ENCODE results near the gene RAPH1.

RAPH1 gene

DNA sequence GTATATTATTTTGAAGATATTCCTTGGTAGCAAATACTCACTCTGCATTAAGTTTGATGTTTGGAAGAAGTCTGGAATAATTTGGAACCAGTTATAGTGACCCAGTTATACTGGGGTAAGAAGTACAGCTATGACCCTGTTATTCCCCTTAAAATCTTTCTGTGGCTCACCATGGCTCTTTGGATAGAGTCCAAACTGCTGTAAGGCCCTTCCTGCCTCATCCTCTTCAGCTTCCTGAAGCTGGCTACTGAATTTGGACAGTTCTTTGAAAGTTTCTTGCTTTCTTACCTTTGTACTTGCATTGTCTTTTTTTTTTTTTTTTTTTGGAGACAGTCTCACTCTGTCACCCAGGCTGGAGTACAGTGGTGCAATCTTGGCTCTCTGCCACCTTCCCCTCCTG lies 121.3 kb downstream of the RAPH1 start:
- H3K36me3 ChIP-seq (ENCODE audit: control insufficient read depth, insufficient read depth, low read length), result no peaks in the 10 kb centered on the region
- no peak overlapping the region for H2AFZ ChIP-seq
- peaks cover 6% of the 10 kb centered on the region for H3K79me2 ChIP-seq
- no peaks in the 10 kb centered on the region for H3K9me3 ChIP-seq (ENCODE audit: control insufficient read depth, low read length)
- H3K4me1 ChIP-seq, result no peaks in the 10 kb centered on the region
- no peak overlapping the region for H3K4me2 ChIP-seq (ENCODE audit: low read length)
- H3K27ac ChIP-seq, result no peak overlapping the region
- no peaks in the 10 kb centered on the region for H3K27me3 ChIP-seq (ENCODE audit: control insufficient read depth, insufficient read depth, low read length)
- TF ChIP-seq, protein P1, sequence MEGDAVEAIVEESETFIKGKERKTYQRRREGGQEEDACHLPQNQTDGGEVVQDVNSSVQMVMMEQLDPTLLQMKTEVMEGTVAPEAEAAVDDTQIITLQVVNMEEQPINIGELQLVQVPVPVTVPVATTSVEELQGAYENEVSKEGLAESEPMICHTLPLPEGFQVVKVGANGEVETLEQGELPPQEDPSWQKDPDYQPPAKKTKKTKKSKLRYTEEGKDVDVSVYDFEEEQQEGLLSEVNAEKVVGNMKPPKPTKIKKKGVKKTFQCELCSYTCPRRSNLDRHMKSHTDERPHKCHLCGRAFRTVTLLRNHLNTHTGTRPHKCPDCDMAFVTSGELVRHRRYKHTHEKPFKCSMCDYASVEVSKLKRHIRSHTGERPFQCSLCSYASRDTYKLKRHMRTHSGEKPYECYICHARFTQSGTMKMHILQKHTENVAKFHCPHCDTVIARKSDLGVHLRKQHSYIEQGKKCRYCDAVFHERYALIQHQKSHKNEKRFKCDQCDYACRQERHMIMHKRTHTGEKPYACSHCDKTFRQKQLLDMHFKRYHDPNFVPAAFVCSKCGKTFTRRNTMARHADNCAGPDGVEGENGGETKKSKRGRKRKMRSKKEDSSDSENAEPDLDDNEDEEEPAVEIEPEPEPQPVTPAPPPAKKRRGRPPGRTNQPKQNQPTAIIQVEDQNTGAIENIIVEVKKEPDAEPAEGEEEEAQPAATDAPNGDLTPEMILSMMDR (IDR thresholded peaks at IDR 0.05), result no peak
- H3K9ac ChIP-seq, result no peak overlapping the region
- no peak overlapping the region for H3K4me3 ChIP-seq (ENCODE audit: low read depth, low read length)

DNA sequence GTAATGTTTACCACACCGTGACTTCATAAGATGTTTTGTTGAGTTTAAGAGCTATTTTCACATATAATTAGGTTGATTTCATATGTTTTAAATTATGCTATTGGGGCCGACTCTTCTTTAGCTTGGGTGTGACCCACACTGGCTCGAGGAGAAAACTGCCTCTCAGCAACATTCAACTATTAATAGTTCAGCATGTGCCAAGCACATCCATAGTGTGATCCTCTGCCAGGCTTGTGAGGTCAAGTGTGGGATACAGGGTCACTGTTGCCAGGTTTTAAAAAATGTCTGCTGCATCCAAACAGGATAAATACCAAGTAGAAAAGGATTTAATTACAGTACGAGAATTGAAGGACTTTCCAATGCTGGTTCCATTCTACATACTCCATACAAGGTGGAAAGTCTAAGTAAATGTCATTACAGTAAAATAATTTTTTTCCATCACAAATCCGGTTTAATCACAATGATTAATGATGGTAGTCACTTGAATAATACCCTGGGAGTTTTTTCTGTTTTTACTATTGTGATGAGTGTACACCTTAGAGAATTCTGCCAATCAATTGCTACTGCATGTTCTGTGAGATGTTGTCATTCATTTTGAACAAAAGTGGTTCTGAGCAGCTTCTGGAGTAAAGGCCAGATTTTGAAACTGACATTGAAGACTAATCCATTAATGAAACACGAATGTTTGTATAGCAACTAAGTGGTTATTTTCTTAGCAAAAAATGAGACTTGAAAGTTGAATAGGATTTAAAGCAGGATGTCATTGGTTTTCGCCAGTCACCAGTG lies 122.4 kb downstream of the RAPH1 start:
- Histone ChIP-seq H2AFZ (no peak overlapping the region), H3K27ac (no peak overlapping the region), H3K4me2 (ENCODE audit: low read length) (no peak overlapping the region), H3K27me3 (ENCODE audit: control insufficient read depth, insufficient read depth, low read length) (no peaks in the 10 kb centered on the region), H3K36me3 (ENCODE audit: control insufficient read depth, insufficient read depth, low read length) (no peaks in the 10 kb centered on the region), H3K79me2 (peaks cover 6% of the 10 kb centered on the region), H3K4me1 (no peaks in the 10 kb centered on the region), H3K9ac (no peak overlapping the region), H3K9me3 (ENCODE audit: control insufficient read depth, low read length) (no peaks in the 10 kb centered on the region), H3K4me3 (ENCODE audit: low read depth, low read length) (no peak overlapping the region)
- TF ChIP-seq, protein P1 (IDR thresholded peaks at IDR 0.05), result no peak

DNA sequence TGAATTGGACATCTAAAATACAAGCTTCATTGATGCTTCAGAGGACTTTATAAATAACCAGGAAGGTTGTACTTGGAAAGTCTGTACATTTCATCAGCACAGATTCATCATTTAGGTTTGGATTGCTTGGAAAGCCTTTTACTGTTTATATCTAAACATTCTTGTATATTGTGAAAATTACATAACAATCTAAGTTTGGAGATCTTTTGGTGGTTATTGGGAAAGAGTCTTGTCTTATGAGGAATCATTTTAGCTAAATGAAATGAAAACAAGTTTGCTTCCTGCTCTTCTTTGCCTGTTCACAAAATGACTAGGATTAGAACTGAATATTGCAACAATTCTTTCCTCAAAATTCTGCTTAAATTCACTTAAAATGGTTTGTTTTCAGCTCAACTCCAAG lies 127.6 kb downstream of the RAPH1 start:
- no peaks in the 10 kb centered on the region for H3K36me3 ChIP-seq (ENCODE audit: control insufficient read depth, insufficient read depth, low read length)

DNA sequence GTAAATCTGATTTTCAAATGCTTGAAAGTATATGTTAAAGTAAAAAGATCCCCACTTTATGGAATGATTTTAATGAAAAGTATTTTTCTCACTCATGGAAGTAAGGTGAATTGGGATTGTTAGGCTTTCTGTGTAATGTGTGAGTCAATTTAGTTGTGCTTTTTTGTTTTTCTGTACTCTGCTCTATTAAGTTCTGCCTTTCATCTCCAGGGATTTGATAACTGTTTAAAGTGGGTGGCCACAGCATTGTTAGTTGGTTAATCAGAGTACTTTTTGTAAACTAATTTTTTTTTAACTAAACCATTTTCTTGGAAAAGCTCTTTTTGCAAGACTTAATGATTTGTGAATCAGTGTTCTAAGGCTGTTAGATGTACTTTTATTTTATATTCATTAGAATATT lies 130.1 kb downstream of the RAPH1 start:
- H3K79me2 ChIP-seq, result peaks cover 4% of the 10 kb centered on the region
- no peaks in the 10 kb centered on the region for H3K36me3 ChIP-seq (ENCODE audit: control insufficient read depth, insufficient read depth, low read length)
- no peaks in the 10 kb centered on the region for H3K27me3 ChIP-seq (ENCODE audit: control insufficient read depth, insufficient read depth, low read length)
- no peaks in the 10 kb centered on the region for H3K4me1 ChIP-seq
- no peak overlapping the region for H3K4me2 ChIP-seq (ENCODE audit: low read length)
- no peak overlapping the region for H3K4me3 ChIP-seq (ENCODE audit: low read depth, low read length)
- H3K9ac ChIP-seq, result no peak overlapping the region
- H2AFZ ChIP-seq, result no peak overlapping the region
- H3K9me3 ChIP-seq (ENCODE audit: control insufficient read depth, low read length), result no peaks in the 10 kb centered on the region
- TF ChIP-seq, protein P1 (IDR thresholded peaks at IDR 0.05), result no peak
- no peak overlapping the region for H3K27ac ChIP-seq

More for the DNA sequence above, 127.6 kb downstream of the RAPH1 start:
- Histone ChIP-seq H3K4me2 (ENCODE audit: low read length) (no peak overlapping the region), H3K4me3 (ENCODE audit: low read depth, low read length) (no peak overlapping the region), H3K79me2 (peaks cover 6% of the 10 kb centered on the region), H3K4me1 (no peaks in the 10 kb centered on the region), H3K9ac (no peak overlapping the region), H3K27ac (no peak overlapping the region), H3K9me3 (ENCODE audit: control insufficient read depth, low read length) (no peaks in the 10 kb centered on the region), H2AFZ (no peak overlapping the region), H3K27me3 (ENCODE audit: control insufficient read depth, insufficient read depth, low read length) (no peaks in the 10 kb centered on the region)
- TF ChIP-seq, protein P1 (IDR thresholded peaks at IDR 0.05), result no peak

Measured in parathyroid adenoma (tissue), 2 donors.